Measurements from ENCODE around the gene CALCB.

- TF ChIP-seq CTCF (tag by site-specific recombination; IDR thresholded peaks at IDR 0.05) (no peak), ZNF280D (tag by site-specific recombination; IDR thresholded peaks at IDR 0.05) (no peak)
Observed at GRCh38 chr11:15091625-15092024, 18.2 kb downstream of the CALCB start.

Measured in HEK293 (cell line).